Loucy (cell line): ENCODE measurements around the gene TMBIM1.

ENCODE experiments used
- EZH2phosphoT487 ChIP-seq: fragments of 200-600 bp; IDR thresholded peaks from 2 replicates; pipeline ENCODE4 v1.6.1; 2018; ENCODE audit warnings: antibody characterized with exemption, mild to moderate bottlenecking, moderate library complexity, borderline replicate concordance
- TF ChIP-seq, protein P1 (sequence below): fragments of 200-600 bp; sonication (generic); conservative IDR thresholded peaks from 2 replicates; pipeline ENCODE4 v1.5.1; 2014; ENCODE audit warnings: mild to moderate bottlenecking, antibody characterized with exemption, low read length

DNA sequence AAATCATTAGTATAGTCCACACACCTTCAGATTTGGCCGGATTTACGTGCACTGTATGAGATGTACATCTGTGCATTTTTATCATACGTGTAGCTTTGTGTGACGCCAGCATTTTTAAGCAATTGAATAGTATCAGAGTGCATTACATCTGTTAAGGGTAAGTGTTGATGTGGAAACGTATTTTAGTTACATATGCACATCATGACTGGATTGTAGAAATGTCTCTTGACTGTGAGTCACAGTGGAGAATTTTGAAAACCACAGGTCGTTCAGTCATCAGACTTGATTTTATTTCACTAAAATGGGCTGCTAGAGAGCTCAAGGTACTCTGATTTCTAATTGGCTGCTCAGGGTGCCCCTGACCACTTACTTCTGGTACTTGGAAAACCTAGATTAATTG is 36.9 kb downstream of the TMBIM1 start:
- TF ChIP-seq, protein P1, sequence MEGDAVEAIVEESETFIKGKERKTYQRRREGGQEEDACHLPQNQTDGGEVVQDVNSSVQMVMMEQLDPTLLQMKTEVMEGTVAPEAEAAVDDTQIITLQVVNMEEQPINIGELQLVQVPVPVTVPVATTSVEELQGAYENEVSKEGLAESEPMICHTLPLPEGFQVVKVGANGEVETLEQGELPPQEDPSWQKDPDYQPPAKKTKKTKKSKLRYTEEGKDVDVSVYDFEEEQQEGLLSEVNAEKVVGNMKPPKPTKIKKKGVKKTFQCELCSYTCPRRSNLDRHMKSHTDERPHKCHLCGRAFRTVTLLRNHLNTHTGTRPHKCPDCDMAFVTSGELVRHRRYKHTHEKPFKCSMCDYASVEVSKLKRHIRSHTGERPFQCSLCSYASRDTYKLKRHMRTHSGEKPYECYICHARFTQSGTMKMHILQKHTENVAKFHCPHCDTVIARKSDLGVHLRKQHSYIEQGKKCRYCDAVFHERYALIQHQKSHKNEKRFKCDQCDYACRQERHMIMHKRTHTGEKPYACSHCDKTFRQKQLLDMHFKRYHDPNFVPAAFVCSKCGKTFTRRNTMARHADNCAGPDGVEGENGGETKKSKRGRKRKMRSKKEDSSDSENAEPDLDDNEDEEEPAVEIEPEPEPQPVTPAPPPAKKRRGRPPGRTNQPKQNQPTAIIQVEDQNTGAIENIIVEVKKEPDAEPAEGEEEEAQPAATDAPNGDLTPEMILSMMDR, result no peak
- no peak for TF ChIP-seq EZH2phosphoT487
